ENCODE data around the gene AMER1. TPM values are rescaled to one million over a fixed set of nuclear protein-coding genes. Genes with fewer than 3 reads are reported as not detected.

AMER1 gene
- polyA plus RNA-seq, 1 donor (not counting 4 experiments of a cell fraction or from before 2014, with no cell fraction given) = 1.3 TPM

DNA sequence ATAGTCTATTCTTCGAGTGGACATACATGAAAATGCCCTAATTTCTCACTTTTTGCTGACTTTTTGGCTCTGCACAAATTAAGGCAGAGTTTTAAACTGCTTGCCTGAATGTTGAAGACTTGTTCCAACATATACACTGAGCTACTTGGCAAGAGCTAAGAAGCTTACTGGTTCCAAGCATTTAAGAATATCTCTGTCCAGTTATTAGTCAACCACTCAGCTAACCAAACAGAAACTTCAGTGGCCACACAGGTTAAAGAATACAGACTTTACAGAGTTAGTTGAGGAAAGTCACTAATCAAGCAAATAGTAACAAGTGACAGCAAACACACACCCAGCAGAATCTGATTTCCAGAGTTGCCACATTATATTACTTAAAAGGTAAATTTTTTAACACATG is 35.5 kb downstream of the AMER1 start:
- H3K9me1 ChIP-seq (ENCODE audit: control insufficient read depth, extremely low read depth, insufficient read depth, low read length) = no peaks in the 10 kb centered on the region
- FAIRE-seq (no peak), DNase-seq (ENCODE audit: low read depth, low spot score) (no peak)
- no peak overlapping the region for H3K9ac ChIP-seq (ENCODE audit: control insufficient read depth, extremely low read depth, insufficient read depth, low read length)
- no peaks in the 10 kb centered on the region for H4K20me1 ChIP-seq (ENCODE audit: control insufficient read depth, extremely low read depth, insufficient read depth, low read length)
- H3K4me3 ChIP-seq (ENCODE audit: control insufficient read depth in 2 of 3, extremely low read depth in 1 of 3, insufficient read depth in 2 of 3, low read depth in 1 of 3, low read length in 3 of 3) = no peak overlapping the region
- no peak for TF ChIP-seq EZH2 (IDR thresholded peaks at IDR 0.05; ENCODE audit: low read length)
- TF ChIP-seq, protein P1, sequence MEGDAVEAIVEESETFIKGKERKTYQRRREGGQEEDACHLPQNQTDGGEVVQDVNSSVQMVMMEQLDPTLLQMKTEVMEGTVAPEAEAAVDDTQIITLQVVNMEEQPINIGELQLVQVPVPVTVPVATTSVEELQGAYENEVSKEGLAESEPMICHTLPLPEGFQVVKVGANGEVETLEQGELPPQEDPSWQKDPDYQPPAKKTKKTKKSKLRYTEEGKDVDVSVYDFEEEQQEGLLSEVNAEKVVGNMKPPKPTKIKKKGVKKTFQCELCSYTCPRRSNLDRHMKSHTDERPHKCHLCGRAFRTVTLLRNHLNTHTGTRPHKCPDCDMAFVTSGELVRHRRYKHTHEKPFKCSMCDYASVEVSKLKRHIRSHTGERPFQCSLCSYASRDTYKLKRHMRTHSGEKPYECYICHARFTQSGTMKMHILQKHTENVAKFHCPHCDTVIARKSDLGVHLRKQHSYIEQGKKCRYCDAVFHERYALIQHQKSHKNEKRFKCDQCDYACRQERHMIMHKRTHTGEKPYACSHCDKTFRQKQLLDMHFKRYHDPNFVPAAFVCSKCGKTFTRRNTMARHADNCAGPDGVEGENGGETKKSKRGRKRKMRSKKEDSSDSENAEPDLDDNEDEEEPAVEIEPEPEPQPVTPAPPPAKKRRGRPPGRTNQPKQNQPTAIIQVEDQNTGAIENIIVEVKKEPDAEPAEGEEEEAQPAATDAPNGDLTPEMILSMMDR (optimal IDR thresholded peaks at IDR 0.05 in 1 of 3, IDR thresholded peaks at IDR 0.05 in 1 of 3, conservative IDR thresholded peaks at IDR 0.05 in 1 of 3; ENCODE audit: extremely low read depth in 1 of 3, insufficient read depth in 2 of 3, low read length in 3 of 3) = no peak
- H2AFZ ChIP-seq (ENCODE audit: control insufficient read depth, low read length) = no peak overlapping the region
- no peaks in the 10 kb centered on the region for H3K27me3 ChIP-seq (ENCODE audit: control insufficient read depth, extremely low read depth, insufficient read depth, low read length)
- H3K27ac ChIP-seq (ENCODE audit: control insufficient read depth, insufficient read depth, low read length) = no peak overlapping the region
- dilution Hi-C loops (cut with MboI; ENCODE audit: extremely low pct_ligation_motif_present, low sequenced_read_pairs) = no loop called here
- H3K9me3 ChIP-seq (ENCODE audit: control insufficient read depth, low read depth, low read length) = no peaks in the 10 kb centered on the region
- no peaks in the 10 kb centered on the region for H3K79me2 ChIP-seq (ENCODE audit: control insufficient read depth, insufficient read depth, low read length)
- no peak overlapping the region for H3K4me2 ChIP-seq (ENCODE audit: control insufficient read depth, extremely low read depth, insufficient read depth, low read depth, low read length)
- no peaks in the 10 kb centered on the region for H3K4me1 ChIP-seq (ENCODE audit: control insufficient read depth, extremely low read depth, insufficient read depth, low read length)
- H3K36me3 ChIP-seq (ENCODE audit: control insufficient read depth in 2 of 2, extremely low read depth in 1 of 2, insufficient read depth in 2 of 2, low read length in 2 of 2) = no peaks in the 10 kb centered on the region

DNA sequence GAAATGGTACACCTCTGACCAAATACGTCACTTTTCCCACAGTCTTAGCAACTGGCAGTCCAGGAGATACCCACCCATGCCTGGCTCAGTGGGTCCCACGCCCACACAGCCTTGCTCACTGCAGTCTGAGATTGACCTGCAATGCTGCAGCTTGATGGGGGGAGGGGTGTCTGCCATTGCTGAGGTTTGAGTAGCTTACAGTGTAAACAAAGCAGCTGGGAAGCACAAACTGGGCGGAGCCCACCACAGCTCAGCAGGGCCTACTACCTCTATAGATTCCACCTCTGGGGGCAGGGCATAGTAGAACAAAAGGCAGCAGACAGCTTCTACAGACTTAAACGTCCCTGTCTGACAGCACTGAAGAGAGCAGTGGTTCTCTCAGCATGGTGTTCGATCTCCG is 52.7 kb downstream of the AMER1 start:
- Histone ChIP-seq H3K4me2 (ENCODE audit: control insufficient read depth, extremely low read depth, insufficient read depth, low read depth, low read length) (no peak overlapping the region), H3K9me3 (ENCODE audit: control insufficient read depth, low read depth, low read length) (no peaks in the 10 kb centered on the region), H3K4me3 (ENCODE audit: control insufficient read depth in 2 of 3, extremely low read depth in 1 of 3, insufficient read depth in 2 of 3, low read depth in 1 of 3, low read length in 3 of 3) (no peak overlapping the region), H2AFZ (ENCODE audit: control insufficient read depth, low read length) (no peak overlapping the region), H4K20me1 (ENCODE audit: control insufficient read depth, extremely low read depth, insufficient read depth, low read length) (no peaks in the 10 kb centered on the region), H3K9ac (ENCODE audit: control insufficient read depth, extremely low read depth, insufficient read depth, low read length) (no peak overlapping the region), H3K79me2 (ENCODE audit: control insufficient read depth, insufficient read depth, low read length) (no peaks in the 10 kb centered on the region), H3K4me1 (ENCODE audit: control insufficient read depth, extremely low read depth, insufficient read depth, low read length) (peaks cover 5% of the 10 kb centered on the region), H3K9me1 (ENCODE audit: control insufficient read depth, extremely low read depth, insufficient read depth, low read length) (no peaks in the 10 kb centered on the region), H3K27ac (ENCODE audit: control insufficient read depth, insufficient read depth, low read length) (no peak overlapping the region), H3K27me3 (ENCODE audit: control insufficient read depth, extremely low read depth, insufficient read depth, low read length) (no peaks in the 10 kb centered on the region), H3K36me3 (ENCODE audit: control insufficient read depth in 2 of 2, extremely low read depth in 1 of 2, insufficient read depth in 2 of 2, low read length in 2 of 2) (no peaks in the 10 kb centered on the region)
- DNase-seq (ENCODE audit: low read depth, low spot score) = no peak
- TF ChIP-seq, protein P1 (optimal IDR thresholded peaks at IDR 0.05 in 1 of 3, IDR thresholded peaks at IDR 0.05 in 1 of 3, conservative IDR thresholded peaks at IDR 0.05 in 1 of 3; ENCODE audit: extremely low read depth in 1 of 3, insufficient read depth in 2 of 3, low read length in 3 of 3) = no peak
- TF ChIP-seq EZH2 (IDR thresholded peaks at IDR 0.05; ENCODE audit: low read length) = no peak
- no peak for FAIRE-seq
- dilution Hi-C loops (cut with MboI; ENCODE audit: extremely low pct_ligation_motif_present, low sequenced_read_pairs) = no loop called here

Data from keratinocyte (primary cell).